GM12878 (cell line): ENCODE measurements around the gene COL8A2. TPM values are rescaled to one million over a fixed set of nuclear protein-coding genes. Genes with fewer than 3 reads are reported as not detected.

Source experiments
- ATAC-seq: fragments of 200-7000 bp; cut with Tn5 transposase; 3 replicates; pipeline ENCODE4 v1.9.1; 2020; ENCODE audit warnings: mild to moderate bottlenecking, moderate library complexity
- BruUV-seq: library from RNA; stranded (reverse); fragments of 400-500 nt; replicated peaks from 2 replicates; lab custom pipeline; 2021; lab: Mats Ljungman, UMichigan
- CTCF ChIA-PET: fragments of 300-600 bp; sonication (Branson Sonifier 250); formaldehyde crosslinking; extraction: SDS; loops from one replicate; lab custom pipeline; 2021; ENCODE audit warnings: inconsistent platforms; lab: Yijun Ruan, JAX
- POLR2A ChIA-PET: fragments of 350-600 bp; formaldehyde crosslinking; extraction: SDS; loops from one replicate; lab custom pipeline; 2021; ENCODE audit warnings: inconsistent platforms; lab: Charles Lee
- RAD21 ChIA-PET: fragments of 300-600 bp; sonication (Branson Sonifier 250); formaldehyde crosslinking; loops from one replicate; lab custom pipeline; 2023; ENCODE audit warnings: antibody characterized with exemption; ENCODE audit not compliant: unreplicated experiment; lab: Charles Lee
- SMC1A ChIA-PET: fragments of 300-600 bp; sonication (Branson Sonifier 250); formaldehyde crosslinking; loops from one replicate; lab custom pipeline; 2023; ENCODE audit not compliant: unreplicated experiment, uncharacterized antibody; lab: Charles Lee
- DNase-seq: peaks from one replicate; pipeline ENCODE4 v3.0.0-alpha.2; 2011; ENCODE audit warnings: low read depth, low spot score
- FAIRE-seq: peaks from 3 replicates; lab custom pipeline; 2011; peaks lifted over from hg19 to GRCh38; lab: Jason Lieb, UNC
- H2AFZ ChIP-seq: 2 replicates; pipeline ENCODE4 v1.6.0; 2011; ENCODE audit warnings: low read depth, low read length, control low read depth; ENCODE audit not compliant: control insufficient read depth
- H3K27ac ChIP-seq: 2 replicates; pipeline ENCODE4 v1.5.1; 2011; ENCODE audit warnings: control low read depth; ENCODE audit not compliant: control insufficient read depth, insufficient read depth
- H3K27me3 ChIP-seq, 2 experiments: replicated peaks in 1 of 2; 2 replicates each; pipeline versions ENCODE4 v1.6.0 to v1.6.1; 2011; ENCODE audit warnings: low read length in 1 of 2; ENCODE audit not compliant: control insufficient read depth in 2 of 2, insufficient read depth in 2 of 2
- H3K36me3 ChIP-seq, 2 experiments: 2 replicates each; pipeline ENCODE4 v1.5.1; 2011; ENCODE audit warnings: low read length in 1 of 2; ENCODE audit not compliant: control insufficient read depth in 2 of 2, insufficient read depth in 2 of 2
- H3K4me1 ChIP-seq: 2 replicates; pipeline ENCODE4 v1.6.1; 2011; ENCODE audit warnings: mild to moderate bottlenecking, low read length, moderate library complexity, mixed read lengths; ENCODE audit not compliant: control insufficient read depth, insufficient read depth
- H3K4me2 ChIP-seq: 2 replicates; pipeline ENCODE4 v1.6.0; 2011; ENCODE audit warnings: control low read depth; ENCODE audit not compliant: control insufficient read depth, insufficient read depth
- H3K4me3 ChIP-seq: fragments of 200-600 bp; sonication (generic); 2 replicates; pipeline ENCODE4 v1.5.1; 2016
- H3K79me2 ChIP-seq: 2 replicates; pipeline ENCODE4 v1.6.0; 2011; ENCODE audit warnings: low read length; ENCODE audit not compliant: control insufficient read depth, insufficient read depth
- H3K9ac ChIP-seq: 2 replicates; pipeline ENCODE4 v1.8.0; 2011; ENCODE audit warnings: low read length, control low read depth, mixed read lengths; ENCODE audit not compliant: control insufficient read depth, insufficient read depth
- H3K9me3 ChIP-seq: replicated peaks from 3 replicates; pipeline ENCODE4 v1.5.1; 2011; ENCODE audit warnings: mild to moderate bottlenecking, low read length; ENCODE audit not compliant: control insufficient read depth, insufficient read depth
- H4K20me1 ChIP-seq: 2 replicates; pipeline ENCODE4 v1.6.0; 2011; ENCODE audit not compliant: control insufficient read depth, insufficient read depth
- EGR1 ChIP-seq, 2 experiments: IDR thresholded peaks; 1 replicate in 1 of 2; 2 replicates in 1 of 2; pipeline ENCODE4 v1.6.1; 2011 to 2012; ENCODE audit warnings: low read depth in 2 of 2, low read length in 2 of 2, borderline replicate concordance in 1 of 2, mild to moderate bottlenecking in 1 of 2, moderate library complexity in 1 of 2
- HDAC6 ChIP-seq: fragments of 200-600 bp; sonication (generic); IDR thresholded peaks from one replicate; pipeline ENCODE4 v1.8.0; 2017; ENCODE audit warnings: antibody characterized with exemption; ENCODE audit not compliant: unreplicated experiment
- POLR2A ChIP-seq: IDR thresholded peaks from 2 replicates; pipeline ENCODE4 v1.6.1; 2011; ENCODE audit warnings: low read depth, mild to moderate bottlenecking, low read length
- POLR2AphosphoS2 ChIP-seq: IDR thresholded peaks from 2 replicates; pipeline ENCODE4 v1.6.1; 2011; ENCODE audit warnings: low read depth, mild to moderate bottlenecking, low read length, improper control_type of control experiment, moderate library complexity
- RAD21 ChIP-seq: IDR thresholded peaks from 2 replicates; pipeline ENCODE4 v1.6.1; 2011; ENCODE audit warnings: mild to moderate bottlenecking, low read depth, low read length, moderate library complexity; ENCODE audit not compliant: insufficient read depth
- USF2 ChIP-seq: IDR thresholded peaks from 2 replicates; pipeline ENCODE4 v1.6.1; 2011; ENCODE audit warnings: low read depth, low read length, improper control_type of control experiment, borderline replicate concordance
- WGBS: methylation state at CpG from one replicate; pipeline ENCODE4 v1.1.6; 2016; ENCODE audit warnings: low lambda C conversion rate; ENCODE audit not compliant: insufficient replicate concordance, insufficient coverage; ENCODE audit errors: missing lambda C conversion rate; 5-methylcytosine and 5-hydroxymethylcytosine counted together
- in situ Hi-C: fragments of 300-500 bp; cut with MboI; formaldehyde crosslinking; loops from 9 replicates; pipeline ENCODE4 v1.14.3; 2018; ENCODE audit warnings: mixed read lengths
- intact Hi-C: fragments of 100-400 bp; cut with micrococcal nuclease; formaldehyde crosslinking; loops from one replicate; pipeline ENCODE4 v1.14.2; 2022; ENCODE audit not compliant: unreplicated experiment
- polyA plus RNA-seq, 11 experiments: library from polyadenylated mRNA; depleted of rRNA in 4 of 11; unstranded in 6 of 11; stranded (reverse) in 5 of 11; fragments of >200 nt; fragmentation: Nextera tagmentation in 4 of 11; fragmentation: Illumina TruSeq in 1 of 11; extraction: Ambion mirVana in 4 of 11; extraction: Trizol in 1 of 11; gene quantifications; 1 replicate in 1 of 11; 2 replicates in 10 of 11; pipeline versions ENCODE4 v1.2.1 to v1.2.3, GENCODE V29; 2011 to 2016; ENCODE audit warnings: inconsistent platforms in 2 of 11, missing spikeins in 2 of 11, low read depth in 1 of 11
- total RNA-seq, 4 experiments: library from RNA; depleted of rRNA in 3 of 4; stranded (reverse); fragments of >200 nt in 3 of 4; fragmentation: Illumina TruSeq in 1 of 4; extraction: Trizol in 1 of 4; gene quantifications; 2 replicates each; pipeline versions ENCODE4 v1.2.1 to v1.2.3, GENCODE V29; 2013 to 2021
- TF ChIP-seq, protein P1 (sequence below), 3 experiments: IDR thresholded peaks in 2 of 3; conservative IDR thresholded peaks in 1 of 3; 2 replicates each; pipeline ENCODE4 v1.5.1; 2011; ENCODE audit warnings: low read depth in 3 of 3, low read length in 3 of 3, mild to moderate bottlenecking in 3 of 3, control low read depth in 2 of 3, moderate library complexity in 2 of 3, inconsistent platforms in 1 of 3, mixed read lengths in 1 of 3; ENCODE audit not compliant: control insufficient read depth in 2 of 3, insufficient read depth in 1 of 3; ENCODE audit errors: extremely low read depth in 1 of 3

COL8A2 gene
- total and polyA plus RNA-seq, 10 of the 15 experiments (the other 5 are each of a cell fraction or from before 2014, with no cell fraction given) = 0.01 TPM; not detected in 9

DNA sequence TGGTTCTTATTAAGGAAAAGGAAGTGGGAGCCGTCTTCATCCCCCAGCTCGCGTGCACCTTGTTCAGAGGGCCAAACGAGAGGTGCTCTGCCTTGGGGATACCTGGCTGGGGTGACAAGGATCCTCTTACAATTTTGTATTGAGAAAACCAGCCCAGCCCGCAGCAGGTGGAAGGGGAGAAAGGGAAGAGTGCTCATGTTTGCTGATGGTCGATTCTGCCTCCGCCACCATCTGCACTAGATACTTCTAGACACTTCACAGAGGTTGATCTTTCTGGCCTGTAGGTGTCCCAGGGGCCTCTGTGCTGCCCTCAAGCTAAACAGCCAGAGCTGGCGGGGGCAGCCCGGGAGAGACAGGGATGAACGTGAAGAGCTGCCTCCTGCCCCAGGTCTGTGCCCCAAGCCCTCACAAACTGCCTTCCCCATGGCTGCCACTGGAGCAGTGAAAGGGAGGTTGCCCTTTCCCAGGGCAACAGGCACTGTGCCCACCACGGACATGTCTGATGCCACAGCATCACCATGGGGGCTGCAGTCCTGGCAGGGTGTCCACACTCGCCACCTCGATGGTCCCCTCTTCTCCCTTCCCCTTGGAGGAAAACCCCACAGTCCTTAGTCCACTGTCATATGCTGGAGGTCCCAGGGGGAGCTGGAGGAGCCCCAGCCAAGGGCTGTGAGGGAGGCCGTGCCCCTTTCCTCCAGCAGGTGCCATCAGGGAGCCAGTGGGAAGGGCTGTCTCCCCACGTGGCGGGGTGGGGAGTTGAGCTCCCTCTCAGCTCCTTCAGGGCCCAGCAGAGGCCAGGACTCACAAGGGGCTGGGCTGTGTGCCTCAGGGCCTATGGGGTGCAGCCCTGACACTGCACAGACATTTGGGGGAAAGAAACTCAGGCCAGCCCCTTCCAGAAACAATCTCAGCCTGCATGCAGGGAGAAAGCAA lies 28.3 kb downstream of the COL8A2 start:
- CTCF ChIA-PET = interaction anchor here (0.6 to 2.6 kb wide), 7 partner anchors 38 to 325 kb away, joined by 3 to 9 read pairs (median 4); partner anchors contain the start of genes THRAP3 and TRAPPC3
- H3K4me1 ChIP-seq = no peaks in the 10 kb centered on the region
- no peak overlapping the region for H3K4me3 ChIP-seq
- WGBS = 80% methylated on average over 16 of the region's 16 CpGs
- no peaks in the 10 kb centered on the region for H4K20me1 ChIP-seq
- SMC1A ChIA-PET = interaction anchor here (1.5 kb wide), 1 partner anchor 38 kb away, joined by 5 read pairs; no protein-coding TSS in a partner anchor
- no peak overlapping the region for H3K9ac ChIP-seq
- POLR2A ChIA-PET = no interaction called here
- BruUV-seq = no TSS peak
- in situ Hi-C loops (no loop called here), intact Hi-C loops (loop anchor here (5.0 kb wide), 1 partner anchor 326 kb away; no protein-coding TSS in a partner anchor)
- no peak overlapping the region for H2AFZ ChIP-seq
- DNase-seq (no peak), FAIRE-seq (no peak), ATAC-seq (peak; percentile 61)
- no peak overlapping the region for H3K4me2 ChIP-seq
- no peak overlapping the region for H3K27ac ChIP-seq
- no peaks in the 10 kb centered on the region; the same call in 1 of the 2 replicates for H3K79me2 ChIP-seq
- TF ChIP-seq RAD21 (0 out of 2 replicates have a peak, but pooled peaks have one; percentile 6), EGR1 (IDR thresholded peaks at IDR 0.05; ENCODE audit: borderline replicate concordance in 1 of 2, low read depth in 2 of 2, low read length in 2 of 2) (no peak), HDAC6 (no peak), USF2 (no peak), POLR2AphosphoS2 (0 out of 2 replicates have a peak, but pooled peaks have one; percentile 14), POLR2A (peak; percentile 36)
- TF ChIP-seq, protein P1, sequence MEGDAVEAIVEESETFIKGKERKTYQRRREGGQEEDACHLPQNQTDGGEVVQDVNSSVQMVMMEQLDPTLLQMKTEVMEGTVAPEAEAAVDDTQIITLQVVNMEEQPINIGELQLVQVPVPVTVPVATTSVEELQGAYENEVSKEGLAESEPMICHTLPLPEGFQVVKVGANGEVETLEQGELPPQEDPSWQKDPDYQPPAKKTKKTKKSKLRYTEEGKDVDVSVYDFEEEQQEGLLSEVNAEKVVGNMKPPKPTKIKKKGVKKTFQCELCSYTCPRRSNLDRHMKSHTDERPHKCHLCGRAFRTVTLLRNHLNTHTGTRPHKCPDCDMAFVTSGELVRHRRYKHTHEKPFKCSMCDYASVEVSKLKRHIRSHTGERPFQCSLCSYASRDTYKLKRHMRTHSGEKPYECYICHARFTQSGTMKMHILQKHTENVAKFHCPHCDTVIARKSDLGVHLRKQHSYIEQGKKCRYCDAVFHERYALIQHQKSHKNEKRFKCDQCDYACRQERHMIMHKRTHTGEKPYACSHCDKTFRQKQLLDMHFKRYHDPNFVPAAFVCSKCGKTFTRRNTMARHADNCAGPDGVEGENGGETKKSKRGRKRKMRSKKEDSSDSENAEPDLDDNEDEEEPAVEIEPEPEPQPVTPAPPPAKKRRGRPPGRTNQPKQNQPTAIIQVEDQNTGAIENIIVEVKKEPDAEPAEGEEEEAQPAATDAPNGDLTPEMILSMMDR (IDR thresholded peaks at IDR 0.05 in 2 of 3, conservative IDR thresholded peaks at IDR 0.05 in 1 of 3; ENCODE audit: control insufficient read depth in 2 of 3, extremely low read depth in 1 of 3, insufficient read depth in 1 of 3, low read depth in 3 of 3, low read length in 3 of 3) = peak in 2 of 3 experiments; percentile 21 to 35; a peak in 1 of 6 replicates
- H3K36me3 ChIP-seq = peaks cover 12 to 18% of the 10 kb centered on the region in 2 experiments
- H3K9me3 ChIP-seq = no peaks in the 10 kb centered on the region
- RAD21 ChIA-PET = interaction anchor here (0.8 kb wide), 1 partner anchor 53 kb away, joined by 3 read pairs; no protein-coding TSS in a partner anchor
- H3K27me3 ChIP-seq = no peaks in the 10 kb centered on the region
